Activated gamma-delta T cell (primary cell): ENCODE measurements around the gene EMID1.
A peak's percentile ranks its signal among the peaks of the same experiment; 100 is the strongest.

Experiments
- DNase-seq: peaks from one replicate; lab custom pipeline; 2025; lab: John Stamatoyannopoulos, UW

EMID1 gene

DNA sequence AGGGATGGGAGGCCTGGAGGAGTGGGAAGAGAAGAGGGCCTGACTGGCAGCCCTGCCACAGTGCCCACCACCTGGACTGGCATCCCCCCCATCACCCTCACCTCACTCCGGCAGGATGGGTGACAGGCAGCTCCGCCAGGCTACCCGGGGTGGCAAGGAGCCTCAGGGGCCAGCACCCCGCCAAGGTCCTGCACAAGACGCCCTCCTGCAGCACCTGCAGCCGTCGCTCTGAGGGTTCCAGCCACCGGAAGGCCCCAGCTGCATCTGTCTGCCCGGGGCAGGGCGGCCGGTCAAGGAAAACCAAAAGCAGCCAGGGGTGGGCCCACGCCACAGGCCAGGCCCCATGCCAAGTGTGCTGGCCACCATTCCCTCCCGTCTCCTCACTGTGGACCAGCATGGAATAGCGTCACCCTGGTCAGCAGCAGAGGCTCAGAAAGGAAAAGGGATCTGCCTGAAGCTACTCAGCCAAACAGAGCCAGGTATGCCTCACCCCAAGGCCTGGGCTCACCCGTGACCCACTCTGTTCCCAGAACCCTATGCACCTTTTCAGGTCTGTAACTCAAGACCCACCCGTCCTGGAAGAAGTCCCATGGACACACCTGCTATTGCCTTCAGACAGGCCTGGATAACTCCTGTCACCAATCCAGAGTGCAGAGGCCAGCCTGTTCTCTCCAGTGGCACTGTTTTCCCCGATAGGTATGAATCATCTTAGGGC is 55.1 kb downstream of the EMID1 start:
- no peak for DNase-seq

DNA sequence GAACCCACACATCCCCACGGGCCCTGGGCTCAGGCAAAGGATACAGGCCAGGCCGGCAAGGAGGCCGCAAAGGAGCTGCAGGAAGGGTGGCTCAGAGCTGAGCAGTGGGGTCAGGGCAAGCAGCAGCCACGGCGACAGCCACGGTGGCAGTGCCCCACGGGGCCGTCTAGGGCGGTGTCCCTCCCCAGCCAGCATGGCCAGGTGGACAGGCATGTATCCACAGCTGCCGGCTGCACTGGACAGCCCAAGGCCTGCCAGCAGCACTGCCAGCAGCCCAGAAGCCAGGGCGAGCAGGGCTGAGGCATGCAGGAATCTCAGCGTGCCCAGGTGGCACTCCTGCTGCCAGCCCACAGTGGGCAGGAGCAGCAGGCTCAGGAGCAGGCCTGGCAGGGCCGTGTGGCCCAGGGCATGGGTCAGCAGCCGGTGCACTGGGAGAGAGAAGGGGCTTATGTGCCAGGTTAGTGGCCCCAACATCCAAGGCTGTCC is 58.1 kb downstream of the EMID1 start:
- DNase-seq, result no peak

DNA sequence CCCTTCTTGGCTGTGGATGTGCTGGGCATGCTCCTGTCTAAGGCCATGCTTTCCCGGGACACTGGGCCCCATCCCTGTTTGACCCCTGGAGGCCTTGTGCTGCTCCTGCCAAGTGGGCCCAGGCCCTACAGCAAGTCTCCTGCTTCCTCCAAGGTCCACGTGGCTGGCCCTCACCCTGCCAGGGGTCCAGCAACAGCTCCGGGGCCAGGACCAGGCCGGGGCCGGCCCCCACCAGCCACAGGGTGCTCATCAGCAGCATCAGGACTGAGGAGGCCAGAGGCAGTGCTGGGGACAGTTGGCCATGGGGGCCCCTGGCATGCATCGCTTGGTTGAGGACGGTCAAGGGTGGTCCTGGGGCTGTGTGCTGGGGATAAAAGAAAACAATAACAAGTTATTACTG is 59.6 kb downstream of the EMID1 start:
- no peak for DNase-seq

DNA sequence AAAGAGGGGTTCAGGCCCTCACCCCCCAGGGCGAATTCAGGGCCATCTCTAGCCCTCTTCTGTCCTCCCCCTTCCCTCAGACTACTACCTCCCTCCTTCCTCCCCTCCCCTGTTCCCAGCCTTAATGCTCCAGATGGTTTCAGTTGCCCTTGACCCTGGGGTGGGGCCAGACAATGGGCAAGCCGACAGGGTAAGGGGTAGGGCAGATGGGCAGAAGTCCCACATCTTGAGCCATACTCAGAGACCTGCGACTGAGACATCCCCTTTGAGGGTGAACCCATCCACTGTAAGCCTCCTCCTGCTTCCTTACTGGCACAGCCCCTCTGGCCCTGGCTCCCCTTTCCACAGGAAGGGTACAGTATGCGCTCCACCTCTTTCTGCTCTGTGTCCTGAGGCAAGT is 60.2 kb downstream of the EMID1 start:
- DNase-seq, result no peak

DNA sequence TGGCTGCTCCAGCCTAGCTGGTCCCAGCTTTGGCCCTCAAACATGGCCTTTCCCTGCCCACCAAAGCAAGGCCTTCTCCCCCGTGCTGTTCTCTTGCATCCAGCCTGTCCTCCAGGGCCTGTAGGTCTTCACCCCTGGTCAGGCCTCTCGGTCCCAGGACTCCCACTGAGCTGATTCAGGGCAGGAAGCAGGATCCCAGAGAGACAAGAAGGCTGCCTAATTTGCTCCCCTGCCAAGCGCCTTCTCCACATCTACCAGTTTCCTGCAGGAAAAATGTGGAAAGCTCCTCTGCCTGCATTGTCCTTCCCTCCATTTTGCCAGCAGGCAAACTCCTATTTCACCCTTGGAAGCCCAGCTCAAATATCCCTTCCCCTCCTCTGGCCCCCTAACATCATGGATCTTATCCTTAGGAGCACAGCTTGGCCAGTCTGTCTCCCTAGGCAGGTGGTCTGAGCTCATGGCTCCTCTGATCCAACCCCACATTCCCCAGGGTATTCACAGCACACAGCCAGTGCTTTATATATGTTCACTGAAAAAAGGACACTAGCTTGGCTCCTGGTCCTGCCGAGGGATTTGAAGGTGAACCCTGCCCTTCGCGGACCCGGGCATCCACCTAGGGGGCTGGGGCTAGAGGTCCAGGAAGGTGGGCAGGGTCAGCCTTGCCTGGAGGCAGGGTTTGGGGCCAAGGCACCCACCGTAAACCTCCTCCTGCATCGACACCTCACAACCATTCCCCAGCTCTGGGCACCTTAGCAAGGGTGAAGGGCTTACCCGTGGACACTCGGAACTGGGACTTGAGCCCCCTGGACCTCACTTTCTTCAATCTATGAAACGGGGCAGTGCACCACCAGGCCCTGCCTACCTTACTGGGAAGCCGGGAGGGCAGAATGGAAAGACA is 61.1 kb downstream of the EMID1 start:
- DNase-seq, result no peak

DNA sequence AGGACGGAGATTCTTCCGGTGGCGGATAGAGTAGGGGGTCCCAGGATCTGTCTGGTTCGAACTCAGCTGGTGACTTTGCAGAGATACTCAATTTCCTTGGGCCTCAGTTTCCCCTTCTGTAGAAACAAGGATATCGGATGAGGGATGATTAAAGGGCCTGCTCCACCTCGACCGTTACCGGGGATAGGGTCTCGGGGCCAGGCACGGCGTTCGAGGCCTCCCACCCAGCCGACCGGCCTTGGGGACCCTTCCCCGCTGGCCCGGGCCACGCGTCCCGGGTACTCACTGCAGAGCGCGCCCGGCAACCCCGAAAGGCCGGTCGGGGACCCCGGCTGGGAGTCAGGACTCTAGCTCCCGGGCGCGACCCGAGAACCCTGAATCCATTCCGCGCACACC is 61.8 kb downstream of the EMID1 start:
- no peak for DNase-seq

DNA sequence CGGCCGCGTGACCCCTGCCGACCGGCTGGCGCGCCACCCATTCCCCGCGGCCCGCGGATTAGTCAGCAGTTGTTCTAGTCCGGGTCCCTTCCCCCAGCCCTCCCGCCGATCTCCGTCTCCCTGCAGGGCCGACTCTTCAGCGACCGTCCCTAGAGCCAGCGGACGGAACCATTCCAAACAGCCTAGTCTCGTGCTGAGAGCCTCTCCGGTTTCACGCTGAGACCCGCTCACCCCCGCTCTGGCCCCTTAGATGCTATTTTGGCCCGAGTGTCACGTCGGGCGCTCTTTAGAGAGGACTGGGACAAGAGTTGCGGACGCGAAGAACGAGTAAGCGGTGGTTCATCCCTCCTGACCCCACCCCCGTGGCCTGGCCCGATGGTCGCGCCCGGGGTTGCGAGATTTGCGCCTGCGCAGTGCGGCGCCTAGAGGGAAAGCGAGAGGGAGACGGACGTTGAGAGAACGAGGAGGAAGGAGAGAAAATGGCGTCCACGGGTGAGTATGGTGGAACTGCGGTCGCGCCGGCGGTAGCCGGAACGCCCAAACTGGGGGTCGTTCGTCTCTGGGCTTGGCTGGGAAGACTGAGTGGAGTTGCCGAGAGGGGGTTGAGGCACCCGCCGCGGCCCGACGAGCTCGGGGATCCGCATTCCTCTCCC is 62.3 kb downstream of the EMID1 start, which contains the start of the genes EWSR1 and RHBDD3:
TSS of gene EWSR1 (plus strand) at position 411 of the 653 bp plus-strand sequence. CDS start at position 480, 69 bp downstream.
TSS of gene RHBDD3 (minus strand) at position 124 of the 653 bp plus-strand sequence. CDS start 2,355 bp downstream, outside the sequence.
- peak; percentile 91 for DNase-seq

DNA sequence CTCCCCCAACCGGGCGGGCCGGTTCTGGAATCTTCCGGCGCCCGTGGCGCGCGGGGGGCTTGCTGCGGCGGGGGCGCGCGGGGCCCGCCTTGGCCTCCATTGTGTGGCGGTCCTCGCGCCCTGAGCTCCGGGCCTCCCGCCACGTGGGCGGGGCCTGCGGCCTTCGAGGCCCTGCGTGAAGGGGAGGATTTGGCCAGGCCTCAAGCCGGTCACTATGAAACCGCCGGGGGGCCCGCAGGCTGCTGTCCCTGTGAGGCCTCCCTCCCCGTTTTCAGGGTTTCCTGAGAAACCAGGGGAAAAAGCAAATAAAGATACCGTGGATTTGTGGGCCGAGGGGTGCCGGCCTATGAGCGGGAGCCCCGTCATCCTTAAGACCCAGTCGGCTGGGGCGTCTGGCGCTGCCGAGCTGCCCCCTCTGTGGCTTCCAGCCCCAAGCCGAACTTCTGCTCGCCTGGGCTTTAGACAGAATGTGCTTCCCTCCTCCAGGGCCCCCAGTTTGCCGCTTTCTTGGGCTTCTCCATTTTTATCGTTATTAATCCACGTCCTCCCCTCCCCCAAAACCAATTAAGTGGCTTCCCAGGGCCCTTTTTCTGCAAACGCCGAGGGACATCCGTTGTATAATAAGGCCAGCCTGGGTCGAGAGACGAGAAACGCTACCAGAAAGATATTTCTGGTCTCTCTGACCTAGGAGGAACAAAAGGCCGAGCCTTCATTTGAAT is 63.0 kb downstream of the EMID1 start:
- peak; percentile 59 for DNase-seq

DNA sequence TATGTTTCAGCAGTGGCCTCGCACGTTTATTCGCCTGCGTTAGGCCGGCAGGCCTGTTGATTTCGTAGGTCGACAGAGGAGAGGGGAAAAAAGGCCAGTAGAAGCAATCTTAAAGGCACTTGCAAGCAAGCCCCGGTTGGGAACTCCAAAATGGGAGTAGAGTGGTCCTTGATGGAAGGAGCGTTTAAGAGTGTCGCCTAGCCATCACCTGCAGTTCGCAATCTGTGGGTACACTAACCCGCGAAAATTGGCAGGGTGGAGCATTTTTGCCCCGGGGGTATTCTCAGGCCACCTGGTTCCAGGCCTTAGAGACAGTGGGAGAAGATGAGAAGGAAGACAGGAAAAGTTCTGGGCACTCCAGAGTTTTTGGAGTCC is 63.5 kb downstream of the EMID1 start:
- DNase-seq, result no peak

DNA sequence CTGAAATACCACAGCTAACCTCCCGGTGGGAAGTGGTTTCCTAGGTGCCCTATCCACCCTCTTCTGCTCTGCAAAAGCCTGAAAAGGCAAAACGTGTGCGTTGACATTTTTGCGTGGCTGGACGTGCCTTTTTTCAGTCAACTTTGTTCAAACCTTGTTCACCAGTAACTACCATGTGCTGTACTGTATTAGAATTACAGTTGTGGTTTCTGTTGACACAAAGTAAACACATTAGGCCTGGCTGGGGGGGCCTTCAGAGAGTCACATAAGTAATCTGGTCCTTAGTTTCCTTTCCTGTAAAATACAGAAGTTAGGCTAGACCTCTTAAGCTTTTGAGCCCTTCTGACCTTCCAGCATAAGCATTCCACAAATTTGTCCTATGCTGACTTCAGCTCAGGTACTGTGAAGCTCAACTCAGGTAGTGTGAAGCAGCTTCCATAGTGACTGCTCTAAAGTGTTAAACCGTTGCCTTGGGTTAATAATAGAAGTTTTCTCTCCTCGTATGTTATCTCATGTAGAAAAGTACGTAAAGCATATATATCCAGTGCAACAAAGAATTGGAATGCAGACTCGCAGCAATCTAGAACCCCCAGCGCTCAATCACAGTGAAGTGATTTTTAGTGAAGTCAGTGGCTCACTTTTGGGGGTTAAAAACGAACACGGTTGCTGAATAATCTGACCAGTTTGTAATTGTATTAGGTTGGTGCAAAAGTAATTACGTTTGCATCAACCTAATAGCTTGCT is 64.2 kb downstream of the EMID1 start:
- no peak for DNase-seq

DNA sequence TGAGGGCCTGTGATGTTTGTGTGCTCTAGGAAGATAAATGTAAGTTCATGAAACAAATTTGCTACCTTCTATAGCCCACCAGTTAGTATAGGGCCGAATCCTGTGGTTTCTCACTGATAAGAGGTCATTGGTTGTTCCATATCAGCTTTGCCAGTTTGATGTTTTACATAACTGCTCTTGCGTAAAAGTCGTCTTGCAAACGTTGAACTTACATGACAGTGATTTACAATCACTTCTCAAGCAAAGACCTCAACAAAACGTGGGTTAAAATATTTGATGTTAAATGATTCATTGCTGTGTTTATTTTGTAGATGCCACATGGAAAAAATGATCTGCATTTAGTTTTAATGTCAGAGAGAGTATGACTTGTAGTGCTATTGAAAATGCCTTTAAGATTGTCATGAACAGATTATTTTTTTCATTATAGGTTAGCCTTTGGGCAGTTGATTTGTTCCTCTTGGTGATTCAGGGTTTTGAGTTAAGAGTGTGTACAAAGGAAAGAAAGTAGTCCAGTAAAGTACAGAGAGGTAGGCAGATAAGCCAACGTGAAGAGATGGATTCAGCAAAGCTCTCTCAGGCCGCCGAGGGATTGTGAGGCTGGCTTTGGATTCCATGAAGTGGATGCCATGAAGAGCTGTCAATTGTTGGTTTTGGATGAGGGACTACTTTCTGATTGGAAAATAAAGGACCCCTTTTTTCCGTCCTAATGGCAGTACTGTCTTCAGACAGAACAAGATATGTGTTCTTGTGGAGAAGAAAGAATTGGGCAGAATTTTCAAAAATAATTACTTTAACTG is 65.0 kb downstream of the EMID1 start:
- no peak for DNase-seq

DNA sequence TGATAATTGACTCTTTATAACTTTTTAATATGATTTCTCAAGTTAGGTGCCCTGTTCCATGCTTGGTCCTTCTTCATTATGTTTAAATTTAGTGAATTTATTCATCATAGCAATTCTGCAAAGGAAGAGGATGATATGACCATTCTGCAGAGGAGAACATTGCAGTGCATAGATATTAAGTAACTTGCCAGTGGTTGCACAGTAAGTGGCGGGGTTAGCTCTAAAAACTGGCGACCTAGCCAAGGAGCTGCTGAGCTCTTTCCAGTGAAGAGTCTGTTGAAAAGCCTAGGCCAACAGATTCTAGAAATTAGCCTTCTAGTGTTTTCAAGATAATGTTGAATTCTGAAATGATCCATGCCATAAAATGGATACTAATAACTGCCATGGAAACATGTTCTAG is 66.9 kb downstream of the EMID1 start:
- DNase-seq, result no peak

DNA sequence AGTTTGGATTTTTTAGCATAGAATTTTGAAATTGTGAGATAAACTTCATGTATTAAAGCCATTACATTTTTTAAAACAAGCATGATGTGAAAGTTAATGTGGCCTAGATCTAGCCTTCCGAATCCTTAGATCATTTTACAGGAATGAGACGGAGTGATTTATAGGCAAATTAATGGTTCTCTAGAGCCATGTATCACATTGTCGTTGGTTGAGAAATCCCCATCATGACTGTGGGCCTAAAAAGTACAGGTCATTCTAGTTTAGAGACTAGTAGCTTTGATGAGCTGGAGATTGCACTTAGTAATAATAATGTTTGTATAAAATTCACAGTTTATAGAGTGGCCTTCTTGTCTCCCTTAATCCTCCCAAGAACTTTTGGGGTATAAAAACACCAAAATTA is 69.5 kb downstream of the EMID1 start:
- DNase-seq, result no peak

DNA sequence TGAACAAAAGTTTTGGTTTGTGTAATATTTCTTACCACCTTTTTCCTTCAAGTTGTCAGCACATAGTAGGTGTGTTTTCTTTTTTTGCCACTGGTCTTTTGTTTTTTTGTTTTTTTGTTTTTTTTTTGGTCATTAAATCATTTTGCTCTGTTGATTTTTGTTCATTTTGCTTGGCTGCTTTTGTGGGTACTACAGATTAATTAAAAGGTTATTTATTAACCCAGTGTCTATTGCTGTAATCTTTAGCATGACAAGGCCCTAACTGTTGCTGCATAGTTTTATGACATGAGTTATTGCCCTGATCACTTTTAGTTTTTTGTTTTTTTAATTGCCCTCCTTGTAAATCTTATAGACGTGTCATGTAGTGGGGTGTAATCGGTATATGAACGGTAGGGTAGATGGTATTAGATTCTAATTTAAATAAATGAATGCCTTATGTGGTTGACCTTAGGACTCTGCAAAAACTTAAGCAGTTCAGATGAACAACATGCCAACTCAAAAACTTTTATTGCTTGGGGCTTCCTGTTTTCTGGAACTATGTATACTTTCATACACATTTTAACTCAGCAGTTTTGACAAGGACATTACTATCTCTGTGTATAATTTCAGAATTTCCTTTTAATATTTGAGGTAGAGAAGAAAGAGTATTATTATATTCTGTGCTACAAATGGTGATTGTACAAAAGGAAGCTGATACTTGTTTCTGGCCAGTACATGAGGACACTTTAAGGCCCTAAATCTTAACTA is 70.3 kb downstream of the EMID1 start:
- no peak for DNase-seq

DNA sequence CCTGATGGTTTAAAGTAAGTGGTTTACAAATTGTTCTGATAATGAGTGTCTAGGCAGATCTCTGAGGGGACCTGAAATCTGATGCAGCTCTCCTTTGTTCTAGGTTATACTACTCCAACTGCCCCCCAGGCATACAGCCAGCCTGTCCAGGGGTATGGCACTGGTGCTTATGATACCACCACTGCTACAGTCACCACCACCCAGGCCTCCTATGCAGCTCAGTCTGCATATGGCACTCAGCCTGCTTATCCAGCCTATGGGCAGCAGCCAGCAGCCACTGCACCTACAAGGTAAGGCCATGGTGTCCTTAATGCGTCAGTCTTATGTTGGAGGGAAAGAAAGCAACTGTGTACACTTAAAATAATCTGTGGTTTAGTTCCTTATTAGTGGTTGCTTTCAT is 72.2 kb downstream of the EMID1 start:
- DNase-seq, result no peak

DNA sequence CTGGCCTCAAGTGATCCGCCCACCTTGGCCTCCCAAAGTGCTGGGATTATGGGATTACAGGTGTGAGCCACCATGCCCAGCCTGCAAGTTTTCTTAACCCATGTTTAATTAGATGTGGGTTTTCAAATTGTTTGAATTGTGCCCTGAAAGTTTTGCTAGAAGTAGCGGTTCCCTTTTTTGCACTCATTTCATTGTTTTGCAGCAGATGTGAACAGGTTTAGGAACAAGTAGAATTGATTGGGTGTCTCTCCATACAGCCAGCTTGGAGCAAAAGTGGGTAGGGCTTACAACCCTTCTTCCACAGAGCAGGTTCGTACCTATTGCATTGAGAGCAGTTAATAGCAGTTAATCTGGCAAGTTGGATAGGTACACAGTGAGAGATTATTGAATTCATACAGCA is 78.5 kb downstream of the EMID1 start:
- no peak for DNase-seq

DNA sequence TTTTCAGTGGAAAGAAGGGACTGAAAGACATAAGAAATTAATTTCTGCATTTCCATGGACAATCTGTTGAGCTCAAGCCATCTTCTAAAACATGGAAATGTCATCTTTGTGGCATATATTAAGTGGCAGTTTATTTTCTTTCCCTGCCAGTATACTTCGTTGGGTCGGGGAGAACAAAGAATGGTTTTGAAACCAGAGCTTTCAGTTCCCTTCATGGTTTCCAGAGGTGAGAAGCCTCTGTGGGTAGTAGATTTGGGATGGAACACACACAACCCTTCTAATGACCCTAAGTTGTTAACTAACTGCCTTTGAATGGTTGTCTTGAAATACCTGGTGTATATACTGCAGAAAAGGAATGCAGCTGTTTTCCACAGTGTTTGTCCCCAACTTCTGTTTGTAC is 83.1 kb downstream of the EMID1 start:
- DNase-seq, result no peak

DNA sequence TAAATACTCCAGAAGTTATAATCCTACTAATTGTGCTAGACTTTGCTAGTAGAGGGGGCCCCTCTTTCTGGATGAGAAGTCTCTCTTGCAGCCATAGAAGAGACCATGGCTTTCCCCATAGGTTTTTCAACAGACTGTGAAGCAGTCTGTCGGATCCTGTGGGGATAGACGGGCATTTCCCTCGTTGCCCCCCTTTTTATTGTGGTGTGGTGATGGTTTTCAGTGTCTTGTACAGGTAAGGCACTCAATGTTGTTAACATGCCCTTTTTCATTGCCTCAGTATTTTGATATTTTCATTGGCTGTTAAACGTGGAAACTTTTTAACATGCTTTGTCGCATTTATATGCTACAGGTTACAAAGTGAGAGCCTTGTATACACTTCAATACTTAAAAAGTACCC is 84.4 kb downstream of the EMID1 start:
- no peak for DNase-seq

DNA sequence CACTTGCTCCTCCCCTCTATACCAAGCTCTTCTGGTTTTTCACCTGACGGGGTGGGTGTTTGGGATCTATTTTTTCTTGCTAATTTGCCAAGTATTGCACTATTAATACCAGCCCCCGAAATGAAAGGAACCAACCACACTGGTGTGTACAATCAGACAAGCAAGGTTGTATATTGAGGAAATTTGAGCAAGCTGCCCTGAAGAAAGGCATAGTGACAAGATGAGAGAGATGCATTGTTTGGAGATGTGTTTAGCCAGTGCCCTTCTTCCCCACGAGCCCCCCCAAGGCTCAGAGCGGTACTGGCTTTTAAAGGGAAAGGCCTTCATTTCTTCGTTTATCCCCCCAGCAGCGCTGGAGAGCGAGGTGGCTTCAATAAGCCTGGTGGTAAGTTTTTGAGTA is 85.5 kb downstream of the EMID1 start:
- no peak for DNase-seq

DNA sequence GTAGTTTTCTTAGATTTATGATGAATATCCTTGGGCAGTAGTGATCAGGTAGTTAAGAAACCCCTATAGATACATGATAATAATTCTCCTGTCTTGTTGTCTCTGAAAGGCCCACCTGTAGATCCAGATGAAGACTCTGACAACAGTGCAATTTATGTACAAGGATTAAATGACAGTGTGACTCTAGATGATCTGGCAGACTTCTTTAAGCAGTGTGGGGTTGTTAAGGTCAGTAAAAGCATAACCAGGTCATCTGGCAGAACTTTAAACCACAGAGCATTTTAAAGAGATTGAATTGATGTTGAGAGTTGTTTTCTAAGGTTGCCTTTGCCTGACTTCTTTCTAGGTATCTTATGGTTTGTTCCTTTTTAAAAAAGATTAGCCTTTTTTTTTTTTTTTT is 86.7 kb downstream of the EMID1 start:
- DNase-seq, result no peak
